HG02759 (cell line): ENCODE results near the gene HPS1.

Source experiments
- ATAC-seq: cut with Tn5 transposase; IDR thresholded peaks from one replicate; pipeline ENCODE4 v1.9.1; 2021; ENCODE audit warnings: mild to moderate bottlenecking, moderate library complexity; ENCODE audit not compliant: unreplicated experiment

The HPS1 gene

GRCh38 chr10:98370831-98371820 lies 75.6 kb downstream of the HPS1 start:
- ATAC-seq: no peak

GRCh38 chr10:98369801-98370200 lies 76.9 kb downstream of the HPS1 start:
- ATAC-seq: no peak

- ATAC-seq: no peak
Measured at GRCh38 chr10:98368644-98369043, 78.1 kb downstream of the HPS1 start.

- no peak for ATAC-seq
Measured at GRCh38 chr10:98367604-98368451, 78.9 kb downstream of the HPS1 start.
